HCT116 (cell line): ENCODE results near the gene CCNE1. TPM values are rescaled to one million over a fixed set of nuclear protein-coding genes. Genes with fewer than 3 reads are reported as not detected.

Experiments used
- ATAC-seq: fragments of 200-7000 bp; cut with Tn5 transposase; 2 replicates; pipeline ENCODE4 v1.9.1; 2020; ENCODE audit warnings: mild to moderate bottlenecking, moderate library complexity
- BruUV-seq: library from RNA; stranded (reverse); fragments of 400-500 nt; replicated peaks from 2 replicates; lab custom pipeline; 2021; lab: Mats Ljungman, UMichigan
- CTCF ChIA-PET: fragments of 300-600 bp; sonication (Branson Sonifier 250); formaldehyde crosslinking; loops from one replicate; lab custom pipeline; 2021; ENCODE audit warnings: antibody characterized with exemption; lab: Charles Lee
- POLR2A ChIA-PET: fragments of 300-600, 350-600 bp; sonication (Branson Sonifier 250); formaldehyde crosslinking; loops from one replicate; lab custom pipeline; 2021; ENCODE audit warnings: antibody characterized with exemption; lab: Charles Lee
- RAD21 ChIA-PET, 2 experiments: fragments of 300-600 bp; sonication (Branson Sonifier 250); formaldehyde crosslinking; loops; one replicate each; lab custom pipeline; 2023; ENCODE audit warnings: low total read pairs in 2 of 2; ENCODE audit not compliant: uncharacterized antibody in 2 of 2, unreplicated experiment in 2 of 2, low non-redundant PET in 1 of 2; lab: Charles Lee
- DNase-seq: peaks from one replicate; pipeline ENCODE4 v3.0.0-alpha.2; 2010; ENCODE audit warnings: low read depth, low spot score
- H2AFZ ChIP-seq: fragments of 200-600 bp; shearing (Covaris generic), sonication (generic); 2 replicates; pipeline ENCODE4 v1.6.1; 2017; ENCODE audit warnings: low read depth, mixed run types, mixed read lengths, antibody characterized with exemption, low read length; ENCODE audit not compliant: poor library complexity, severe bottlenecking
- H3K27ac ChIP-seq: 2 replicates; pipeline ENCODE4 v1.5.1; 2012; ENCODE audit warnings: low read depth, low read length
- H3K27me3 ChIP-seq: fragments of 200-600 bp; sonication (generic); 2 replicates; pipeline ENCODE4 v1.6.1; 2016; ENCODE audit warnings: mixed run types, low read length, mixed read lengths; ENCODE audit not compliant: insufficient read depth
- H3K36me3 ChIP-seq, 2 experiments: fragments of 200-500 bp in 1 of 2; fragments of 200-600 bp in 1 of 2; sonication (Bioruptor generic) in 1 of 2; sonication (generic) in 1 of 2; 2 replicates each; pipeline versions ENCODE4 v1.5.1 to v1.6.1; 2014 to 2016; ENCODE audit warnings: low read length in 2 of 2, inconsistent platforms in 1 of 2, mixed read lengths in 1 of 2, mixed run types in 1 of 2; ENCODE audit not compliant: insufficient read depth in 2 of 2, control insufficient read depth in 1 of 2
- H3K4me1 ChIP-seq, 2 experiments: fragments of 200-600 bp in 1 of 2; sonication (generic) in 1 of 2; 2 replicates each; pipeline versions ENCODE4 v1.5.1 to v1.6.1; 2012 to 2017; ENCODE audit warnings: low read length in 2 of 2, inconsistent platforms in 1 of 2, mild to moderate bottlenecking in 1 of 2, mixed read lengths in 1 of 2, mixed run types in 1 of 2, moderate library complexity in 1 of 2; ENCODE audit not compliant: insufficient read depth in 2 of 2, control insufficient read depth in 1 of 2
- H3K4me2 ChIP-seq: fragments of 200-600 bp; sonication (generic); 2 replicates; pipeline ENCODE4 v1.6.1; 2017; ENCODE audit warnings: mixed run types, low read length, mixed read lengths
- H3K4me3 ChIP-seq, 2 experiments: fragments of 200-600 bp in 1 of 2; sonication (generic) in 1 of 2; replicated peaks in 1 of 2; 2 replicates each; pipeline ENCODE4 v1.5.1; 2011 to 2016; ENCODE audit warnings: low read length in 2 of 2, control low read depth in 1 of 2, low read depth in 1 of 2, mild to moderate bottlenecking in 1 of 2, mixed read lengths in 1 of 2, mixed run types in 1 of 2
- H3K79me2 ChIP-seq: fragments of 200-600 bp; sonication (generic); 2 replicates; pipeline ENCODE4 v1.6.1; 2017; ENCODE audit warnings: mild to moderate bottlenecking, mixed run types, low read length, moderate library complexity, mixed read lengths; ENCODE audit not compliant: insufficient read depth
- H3K9ac ChIP-seq: fragments of 200-600 bp; sonication (generic); 2 replicates; pipeline ENCODE4 v1.6.1; 2016; ENCODE audit warnings: low read length, mixed read lengths
- H3K9me2 ChIP-seq: fragments of 200-600 bp; sonication (generic), shearing (Covaris generic); 2 replicates; pipeline ENCODE4 v1.6.1; 2017; ENCODE audit warnings: mixed run types, mild to moderate bottlenecking, moderate library complexity; ENCODE audit not compliant: insufficient read depth
- H3K9me3 ChIP-seq, 2 experiments: fragments of 200-500 bp in 1 of 2; fragments of 200-600 bp in 1 of 2; sonication (Bioruptor generic) in 1 of 2; sonication (generic) in 1 of 2; 2 replicates each; pipeline ENCODE4 v1.6.1; 2014 to 2017; ENCODE audit warnings: low read length in 2 of 2, mixed read lengths in 2 of 2, inconsistent platforms in 1 of 2, low read depth in 1 of 2, mild to moderate bottlenecking in 1 of 2, mixed run types in 1 of 2, moderate library complexity in 1 of 2; ENCODE audit not compliant: control insufficient read depth in 1 of 2, insufficient read depth in 1 of 2
- H4K20me1 ChIP-seq: fragments of 200-600 bp; sonication (generic), shearing (Covaris generic); 2 replicates; pipeline ENCODE4 v1.6.1; 2017; ENCODE audit warnings: mixed run types, mild to moderate bottlenecking, moderate library complexity; ENCODE audit not compliant: insufficient read depth
- CEBPB ChIP-seq: IDR thresholded peaks from 2 replicates; pipeline ENCODE4 v1.6.1; 2012; ENCODE audit warnings: low read depth
- EGR1 ChIP-seq: IDR thresholded peaks from 2 replicates; pipeline ENCODE4 v1.6.1; 2012; ENCODE audit warnings: low read depth
- ELF1 ChIP-seq: IDR thresholded peaks from 2 replicates; pipeline ENCODE4 v1.6.1; 2012; ENCODE audit warnings: low read depth, borderline replicate concordance
- EZH2 ChIP-seq: fragments of 200-600 bp; sonication (generic); IDR thresholded peaks from 2 replicates; pipeline ENCODE4 v1.6.1; 2017; ENCODE audit warnings: antibody characterized with exemption, mixed run types
- FOSL1 ChIP-seq: IDR thresholded peaks from 2 replicates; pipeline ENCODE4 v1.6.1; 2012; ENCODE audit warnings: low read depth
- JUND ChIP-seq: IDR thresholded peaks from 2 replicates; pipeline ENCODE4 v1.6.1; 2012
- POLR2AphosphoS5 ChIP-seq: IDR thresholded peaks from 2 replicates; pipeline ENCODE4 v1.6.1; 2011; ENCODE audit warnings: mild to moderate bottlenecking, low read depth, low read length, moderate library complexity
- RAD21 ChIP-seq: IDR thresholded peaks from 2 replicates; pipeline ENCODE4 v1.6.1; 2012; ENCODE audit warnings: low read depth, mild to moderate bottlenecking
- SIN3A ChIP-seq: IDR thresholded peaks from 2 replicates; pipeline ENCODE4 v1.6.1; 2012; ENCODE audit warnings: low read depth
- SP1 ChIP-seq: IDR thresholded peaks from 2 replicates; pipeline ENCODE4 v1.6.1; 2012; ENCODE audit warnings: low read depth
- SRF ChIP-seq: IDR thresholded peaks from 2 replicates; pipeline ENCODE4 v1.6.1; 2012; ENCODE audit warnings: low read depth
- TCF7L2 ChIP-seq: IDR thresholded peaks from 2 replicates; pipeline ENCODE4 v1.7.0; 2011; ENCODE audit warnings: borderline replicate concordance, inconsistent platforms; ENCODE audit not compliant: insufficient read depth, insufficient read length; ENCODE audit errors: extremely low read depth
- ZNF274 ChIP-seq: fragments of 200-500 bp; sonication (Bioruptor generic); IDR thresholded peaks from 2 replicates; pipeline ENCODE4 v1.6.1; 2014; ENCODE audit warnings: mild to moderate bottlenecking, low read depth, low read length, inconsistent platforms
- intact Hi-C: fragments of 100-400 bp; cut with micrococcal nuclease; formaldehyde crosslinking; loops from 2 replicates; pipeline ENCODE4 v1.10.0; 2022
- total RNA-seq: library from RNA; stranded (reverse); gene quantifications from one replicate; pipeline ENCODE4 v1.2.1, GENCODE V29; 2021; ENCODE audit not compliant: unreplicated experiment
- TF ChIP-seq, protein P1 (sequence below), 3 experiments: fragments of 200-600 bp in 1 of 3; sonication (generic) in 1 of 3; IDR thresholded peaks in 2 of 3; conservative IDR thresholded peaks in 1 of 3; 2 replicates each; pipeline ENCODE4 v1.5.1; 2012 to 2017; ENCODE audit warnings: low read depth in 2 of 3, low read length in 2 of 3, antibody characterized with exemption in 1 of 3, borderline replicate concordance in 1 of 3, control low read depth in 1 of 3, mild to moderate bottlenecking in 1 of 3, mixed read lengths in 1 of 3, mixed run types in 1 of 3, moderate library complexity in 1 of 3; ENCODE audit not compliant: insufficient read depth in 1 of 3
- TF ChIP-seq, protein P2 (sequence below): IDR thresholded peaks from 2 replicates; pipeline ENCODE4 v1.6.1; 2012
- TF ChIP-seq, protein P3 (sequence below): IDR thresholded peaks from 2 replicates; pipeline ENCODE4 v1.6.1; 2012; ENCODE audit warnings: low read depth
- TF ChIP-seq, protein P4 (sequence below): IDR thresholded peaks from 2 replicates; pipeline ENCODE4 v1.6.1; 2012

The CCNE1 gene
- total RNA-seq, 1 experiment from 2014 or later, result 29.3 TPM

DNA sequence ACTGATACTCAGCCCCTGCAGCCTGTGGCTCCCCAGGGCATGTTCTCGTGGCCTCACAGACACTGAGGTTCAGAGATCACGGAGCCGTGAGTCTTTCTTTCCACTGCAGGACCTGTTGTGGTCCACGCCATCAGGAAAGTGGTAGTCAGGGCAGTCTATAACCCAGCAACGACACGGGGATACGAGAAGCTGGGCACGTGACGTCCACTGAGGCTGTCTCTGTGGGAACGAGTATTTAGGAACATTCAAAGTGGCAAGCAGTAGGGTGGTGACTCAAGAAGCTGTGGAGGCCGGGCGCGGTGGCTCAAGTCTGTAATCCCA is 29.6 kb upstream of the CCNE1 start:
- TF ChIP-seq ZNF274 (no peak), TCF7L2 (no peak), SIN3A (no peak), SRF (no peak), POLR2AphosphoS5 (no peak), RAD21 (no peak), EZH2 (no peak), ELF1 (no peak), EGR1 (no peak), CEBPB (no peak), SP1 (no peak), FOSL1 (no peak), JUND (no peak)
- TF ChIP-seq, protein P1, sequence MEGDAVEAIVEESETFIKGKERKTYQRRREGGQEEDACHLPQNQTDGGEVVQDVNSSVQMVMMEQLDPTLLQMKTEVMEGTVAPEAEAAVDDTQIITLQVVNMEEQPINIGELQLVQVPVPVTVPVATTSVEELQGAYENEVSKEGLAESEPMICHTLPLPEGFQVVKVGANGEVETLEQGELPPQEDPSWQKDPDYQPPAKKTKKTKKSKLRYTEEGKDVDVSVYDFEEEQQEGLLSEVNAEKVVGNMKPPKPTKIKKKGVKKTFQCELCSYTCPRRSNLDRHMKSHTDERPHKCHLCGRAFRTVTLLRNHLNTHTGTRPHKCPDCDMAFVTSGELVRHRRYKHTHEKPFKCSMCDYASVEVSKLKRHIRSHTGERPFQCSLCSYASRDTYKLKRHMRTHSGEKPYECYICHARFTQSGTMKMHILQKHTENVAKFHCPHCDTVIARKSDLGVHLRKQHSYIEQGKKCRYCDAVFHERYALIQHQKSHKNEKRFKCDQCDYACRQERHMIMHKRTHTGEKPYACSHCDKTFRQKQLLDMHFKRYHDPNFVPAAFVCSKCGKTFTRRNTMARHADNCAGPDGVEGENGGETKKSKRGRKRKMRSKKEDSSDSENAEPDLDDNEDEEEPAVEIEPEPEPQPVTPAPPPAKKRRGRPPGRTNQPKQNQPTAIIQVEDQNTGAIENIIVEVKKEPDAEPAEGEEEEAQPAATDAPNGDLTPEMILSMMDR (IDR thresholded peaks at IDR 0.05 in 2 of 3, conservative IDR thresholded peaks at IDR 0.05 in 1 of 3; ENCODE audit: borderline replicate concordance in 1 of 3, insufficient read depth in 1 of 3, low read depth in 2 of 3, low read length in 2 of 3), result no peak
- TF ChIP-seq, protein P2, sequence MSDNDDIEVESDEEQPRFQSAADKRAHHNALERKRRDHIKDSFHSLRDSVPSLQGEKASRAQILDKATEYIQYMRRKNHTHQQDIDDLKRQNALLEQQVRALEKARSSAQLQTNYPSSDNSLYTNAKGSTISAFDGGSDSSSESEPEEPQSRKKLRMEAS, result no peak
- TF ChIP-seq, protein P3, sequence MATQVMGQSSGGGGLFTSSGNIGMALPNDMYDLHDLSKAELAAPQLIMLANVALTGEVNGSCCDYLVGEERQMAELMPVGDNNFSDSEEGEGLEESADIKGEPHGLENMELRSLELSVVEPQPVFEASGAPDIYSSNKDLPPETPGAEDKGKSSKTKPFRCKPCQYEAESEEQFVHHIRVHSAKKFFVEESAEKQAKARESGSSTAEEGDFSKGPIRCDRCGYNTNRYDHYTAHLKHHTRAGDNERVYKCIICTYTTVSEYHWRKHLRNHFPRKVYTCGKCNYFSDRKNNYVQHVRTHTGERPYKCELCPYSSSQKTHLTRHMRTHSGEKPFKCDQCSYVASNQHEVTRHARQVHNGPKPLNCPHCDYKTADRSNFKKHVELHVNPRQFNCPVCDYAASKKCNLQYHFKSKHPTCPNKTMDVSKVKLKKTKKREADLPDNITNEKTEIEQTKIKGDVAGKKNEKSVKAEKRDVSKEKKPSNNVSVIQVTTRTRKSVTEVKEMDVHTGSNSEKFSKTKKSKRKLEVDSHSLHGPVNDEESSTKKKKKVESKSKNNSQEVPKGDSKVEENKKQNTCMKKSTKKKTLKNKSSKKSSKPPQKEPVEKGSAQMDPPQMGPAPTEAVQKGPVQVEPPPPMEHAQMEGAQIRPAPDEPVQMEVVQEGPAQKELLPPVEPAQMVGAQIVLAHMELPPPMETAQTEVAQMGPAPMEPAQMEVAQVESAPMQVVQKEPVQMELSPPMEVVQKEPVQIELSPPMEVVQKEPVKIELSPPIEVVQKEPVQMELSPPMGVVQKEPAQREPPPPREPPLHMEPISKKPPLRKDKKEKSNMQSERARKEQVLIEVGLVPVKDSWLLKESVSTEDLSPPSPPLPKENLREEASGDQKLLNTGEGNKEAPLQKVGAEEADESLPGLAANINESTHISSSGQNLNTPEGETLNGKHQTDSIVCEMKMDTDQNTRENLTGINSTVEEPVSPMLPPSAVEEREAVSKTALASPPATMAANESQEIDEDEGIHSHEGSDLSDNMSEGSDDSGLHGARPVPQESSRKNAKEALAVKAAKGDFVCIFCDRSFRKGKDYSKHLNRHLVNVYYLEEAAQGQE, result no peak
- TF ChIP-seq, protein P4, sequence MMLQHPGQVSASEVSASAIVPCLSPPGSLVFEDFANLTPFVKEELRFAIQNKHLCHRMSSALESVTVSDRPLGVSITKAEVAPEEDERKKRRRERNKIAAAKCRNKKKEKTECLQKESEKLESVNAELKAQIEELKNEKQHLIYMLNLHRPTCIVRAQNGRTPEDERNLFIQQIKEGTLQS, result no peak
- ATAC-seq, result no peak
- H3K9me3 ChIP-seq, result no peaks in the 10 kb centered on the region
- H3K27ac ChIP-seq, result no peak overlapping the region
- H3K79me2 ChIP-seq, result no peaks in the 10 kb centered on the region
- no peak for DNase-seq
- BruUV-seq, result no TSS peak
- no peak overlapping the region for H3K4me2 ChIP-seq
- H3K9me2 ChIP-seq, result no peaks in the 10 kb centered on the region
- no peak overlapping the region for H2AFZ ChIP-seq
- no peaks in the 10 kb centered on the region for H3K4me1 ChIP-seq
- no peak overlapping the region for H3K4me3 ChIP-seq
- intact Hi-C loops, result no loop called here
- H3K27me3 ChIP-seq, result no peaks in the 10 kb centered on the region
- RAD21 ChIA-PET, result no interaction called here
- no peak overlapping the region for H3K9ac ChIP-seq
- no peaks in the 10 kb centered on the region for H3K36me3 ChIP-seq
- POLR2A ChIA-PET, result no interaction called here
- no peaks in the 10 kb centered on the region for H4K20me1 ChIP-seq
- CTCF ChIA-PET, result interaction anchor here (1.7 kb wide), 1 partner anchor 11 kb away, joined by 4 read pairs; no protein-coding TSS in a partner anchor
